WTC11 (cell line): ENCODE data around the gene AP4M1.

Source experiments
- ZNF138 ChIP-seq: sonication (generic); formaldehyde crosslinking; conservative IDR thresholded peaks from 2 replicates; pipeline ENCODE4 v1.8.1; 2022; ENCODE audit warnings: mild to moderate bottlenecking, moderate library complexity, missing genetic modification reagents
- TF ChIP-seq, protein P1 (sequence below): sonication (generic); formaldehyde crosslinking; IDR thresholded peaks from 2 replicates; pipeline ENCODE4 v1.8.0; 2022; ENCODE audit warnings: mild to moderate bottlenecking, missing genetic modification reagents

DNA sequence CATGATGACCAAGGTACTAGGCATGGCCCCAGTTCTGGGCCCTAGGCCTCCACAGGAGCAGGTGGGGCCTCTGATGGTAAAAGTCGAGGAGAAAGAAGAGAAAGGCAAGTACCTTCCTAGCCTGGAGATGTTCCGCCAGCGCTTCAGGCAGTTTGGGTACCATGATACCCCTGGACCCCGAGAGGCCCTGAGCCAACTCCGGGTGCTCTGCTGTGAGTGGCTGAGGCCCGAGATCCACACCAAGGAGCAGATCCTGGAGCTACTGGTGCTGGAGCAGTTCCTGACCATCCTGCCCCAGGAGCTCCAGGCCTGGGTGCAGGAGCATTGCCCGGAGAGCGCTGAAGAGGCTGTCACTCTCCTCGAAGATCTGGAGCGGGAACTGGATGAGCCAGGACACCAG is 44.4 kb upstream of the AP4M1 start:
- TF ChIP-seq, protein P1, sequence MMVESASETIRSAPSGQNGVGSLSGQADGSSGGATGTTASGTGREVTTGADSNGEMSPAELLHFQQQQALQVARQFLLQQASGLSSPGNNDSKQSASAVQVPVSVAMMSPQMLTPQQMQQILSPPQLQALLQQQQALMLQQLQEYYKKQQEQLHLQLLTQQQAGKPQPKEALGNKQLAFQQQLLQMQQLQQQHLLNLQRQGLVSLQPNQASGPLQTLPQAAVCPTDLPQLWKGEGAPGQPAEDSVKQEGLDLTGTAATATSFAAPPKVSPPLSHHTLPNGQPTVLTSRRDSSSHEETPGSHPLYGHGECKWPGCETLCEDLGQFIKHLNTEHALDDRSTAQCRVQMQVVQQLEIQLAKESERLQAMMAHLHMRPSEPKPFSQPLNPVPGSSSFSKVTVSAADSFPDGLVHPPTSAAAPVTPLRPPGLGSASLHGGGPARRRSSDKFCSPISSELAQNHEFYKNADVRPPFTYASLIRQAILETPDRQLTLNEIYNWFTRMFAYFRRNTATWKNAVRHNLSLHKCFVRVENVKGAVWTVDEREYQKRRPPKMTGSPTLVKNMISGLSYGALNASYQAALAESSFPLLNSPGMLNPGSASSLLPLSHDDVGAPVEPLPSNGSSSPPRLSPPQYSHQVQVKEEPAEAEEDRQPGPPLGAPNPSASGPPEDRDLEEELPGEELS (CRISPR knock-in tag): no peak
- no peak for TF ChIP-seq ZNF138 (CRISPR knock-in tag)
